ENCODE results near the gene ZC3H7A. TPM values are rescaled to one million over a fixed set of nuclear protein-coding genes. Genes with fewer than 3 reads are reported as not detected.
A peak's percentile ranks its signal among the peaks of the same experiment; 100 is the strongest.

ZC3H7A gene
- total and polyA plus RNA-seq, 2 of the 13 experiments (the other 11 are each of a cell fraction or from before 2014, with no cell fraction given): 29.2 to 36.8 TPM

DNA sequence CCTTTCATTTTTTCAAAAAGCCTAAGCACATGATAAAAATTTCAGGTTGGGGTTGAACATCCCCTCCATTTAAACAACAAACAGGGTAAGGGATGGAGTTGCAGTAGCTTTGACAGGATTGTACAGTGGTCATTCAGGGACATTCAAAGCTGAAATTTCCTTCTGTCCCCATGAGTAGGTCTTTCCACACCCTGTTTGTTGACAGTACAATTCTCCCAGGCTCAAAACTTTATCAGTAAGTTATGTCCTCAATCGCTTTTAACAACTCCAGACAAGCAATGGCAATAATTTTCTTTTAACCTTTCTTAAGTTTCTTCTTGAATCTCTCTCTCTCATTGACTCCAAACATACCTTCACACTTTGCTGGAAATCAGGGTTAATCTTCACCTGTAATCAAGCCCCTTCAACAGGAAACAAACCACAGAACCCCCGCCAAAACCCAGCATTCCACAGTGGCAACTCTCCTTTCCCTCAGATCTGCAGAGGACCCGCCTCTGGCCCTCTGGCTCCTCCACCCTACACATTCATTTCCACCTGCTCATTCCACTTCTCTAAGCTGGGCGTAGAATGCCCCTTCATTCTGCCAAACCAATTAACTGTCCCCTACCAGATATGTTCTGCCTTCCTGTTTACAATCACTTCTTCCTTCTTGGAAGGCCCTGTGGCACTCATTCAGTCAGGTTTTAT, 75.1 kb downstream of the ZC3H7A start (continued):
- TF ChIP-seq, protein P1, sequence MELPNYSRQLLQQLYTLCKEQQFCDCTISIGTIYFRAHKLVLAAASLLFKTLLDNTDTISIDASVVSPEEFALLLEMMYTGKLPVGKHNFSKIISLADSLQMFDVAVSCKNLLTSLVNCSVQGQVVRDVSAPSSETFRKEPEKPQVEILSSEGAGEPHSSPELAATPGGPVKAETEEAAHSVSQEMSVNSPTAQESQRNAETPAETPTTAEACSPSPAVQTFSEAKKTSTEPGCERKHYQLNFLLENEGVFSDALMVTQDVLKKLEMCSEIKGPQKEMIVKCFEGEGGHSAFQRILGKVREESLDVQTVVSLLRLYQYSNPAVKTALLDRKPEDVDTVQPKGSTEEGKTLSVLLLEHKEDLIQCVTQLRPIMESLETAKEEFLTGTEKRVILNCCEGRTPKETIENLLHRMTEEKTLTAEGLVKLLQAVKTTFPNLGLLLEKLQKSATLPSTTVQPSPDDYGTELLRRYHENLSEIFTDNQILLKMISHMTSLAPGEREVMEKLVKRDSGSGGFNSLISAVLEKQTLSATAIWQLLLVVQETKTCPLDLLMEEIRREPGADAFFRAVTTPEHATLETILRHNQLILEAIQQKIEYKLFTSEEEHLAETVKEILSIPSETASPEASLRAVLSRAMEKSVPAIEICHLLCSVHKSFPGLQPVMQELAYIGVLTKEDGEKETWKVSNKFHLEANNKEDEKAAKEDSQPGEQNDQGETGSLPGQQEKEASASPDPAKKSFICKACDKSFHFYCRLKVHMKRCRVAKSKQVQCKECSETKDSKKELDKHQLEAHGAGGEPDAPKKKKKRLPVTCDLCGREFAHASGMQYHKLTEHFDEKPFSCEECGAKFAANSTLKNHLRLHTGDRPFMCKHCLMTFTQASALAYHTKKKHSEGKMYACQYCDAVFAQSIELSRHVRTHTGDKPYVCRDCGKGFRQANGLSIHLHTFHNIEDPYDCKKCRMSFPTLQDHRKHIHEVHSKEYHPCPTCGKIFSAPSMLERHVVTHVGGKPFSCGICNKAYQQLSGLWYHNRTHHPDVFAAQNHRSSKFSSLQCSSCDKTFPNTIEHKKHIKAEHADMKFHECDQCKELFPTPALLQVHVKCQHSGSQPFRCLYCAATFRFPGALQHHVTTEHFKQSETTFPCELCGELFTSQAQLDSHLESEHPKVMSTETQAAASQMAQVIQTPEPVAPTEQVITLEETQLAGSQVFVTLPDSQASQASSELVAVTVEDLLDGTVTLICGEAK (IDR thresholded peaks at IDR 0.05): peak; percentile 37; the same call in 1 of the 2 replicates
- TF ChIP-seq, protein P1 (CRISPR knock-in tag; IDR thresholded peaks at IDR 0.05): no peak
- TF ChIP-seq POLR2AphosphoS2 (IDR thresholded peaks at IDR 0.05; ENCODE audit: low read depth, low read length) (peak; percentile 58; the same call in 1 of the 2 replicates), NFRKB (IDR thresholded peaks at IDR 0.05) (no peak), PTBP1 (IDR thresholded peaks at IDR 0.05; ENCODE audit: low read depth, low read length, poor library complexity, severe bottlenecking) (no peak), ZNF572 (CRISPR knock-in tag; IDR thresholded peaks at IDR 0.05) (no peak), ZBTB26 (CRISPR knock-in tag; IDR thresholded peaks at IDR 0.05; ENCODE audit: borderline replicate concordance) (no peak), ZNF331 (CRISPR knock-in tag; IDR thresholded peaks at IDR 0.05) (no peak), ZNF768 (CRISPR knock-in tag; IDR thresholded peaks at IDR 0.05) (no peak), MAFF (IDR thresholded peaks at IDR 0.05; ENCODE audit: low read depth, low read length) (no peak)
- TF ChIP-seq, protein P2, sequence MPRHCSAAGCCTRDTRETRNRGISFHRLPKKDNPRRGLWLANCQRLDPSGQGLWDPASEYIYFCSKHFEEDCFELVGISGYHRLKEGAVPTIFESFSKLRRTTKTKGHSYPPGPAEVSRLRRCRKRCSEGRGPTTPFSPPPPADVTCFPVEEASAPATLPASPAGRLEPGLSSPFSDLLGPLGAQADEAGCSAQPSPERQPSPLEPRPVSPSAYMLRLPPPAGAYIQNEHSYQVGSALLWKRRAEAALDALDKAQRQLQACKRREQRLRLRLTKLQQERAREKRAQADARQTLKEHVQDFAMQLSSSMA (CRISPR knock-in tag; IDR thresholded peaks at IDR 0.05): no peak
- TF ChIP-seq, protein P3, sequence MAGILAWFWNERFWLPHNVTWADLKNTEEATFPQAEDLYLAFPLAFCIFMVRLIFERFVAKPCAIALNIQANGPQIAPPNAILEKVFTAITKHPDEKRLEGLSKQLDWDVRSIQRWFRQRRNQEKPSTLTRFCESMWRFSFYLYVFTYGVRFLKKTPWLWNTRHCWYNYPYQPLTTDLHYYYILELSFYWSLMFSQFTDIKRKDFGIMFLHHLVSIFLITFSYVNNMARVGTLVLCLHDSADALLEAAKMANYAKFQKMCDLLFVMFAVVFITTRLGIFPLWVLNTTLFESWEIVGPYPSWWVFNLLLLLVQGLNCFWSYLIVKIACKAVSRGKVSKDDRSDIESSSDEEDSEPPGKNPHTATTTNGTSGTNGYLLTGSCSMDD (CRISPR knock-in tag; IDR thresholded peaks at IDR 0.05): no peak

Measured in HepG2 (cell line).